Neural cell (in vitro differentiated cells): ENCODE data around the gene SLC25A18. TPM values are rescaled to one million over a fixed set of nuclear protein-coding genes. Genes with fewer than 3 reads are reported as not detected.

Experiments used
- H2AFZ ChIP-seq: fragments of 200-600, 300-800 bp; sonication (generic), shearing (Covaris generic); 2 replicates; pipeline ENCODE4 v1.6.0; 2014; ENCODE audit warnings: low read depth, mild to moderate bottlenecking, antibody characterized with exemption, low read length, moderate library complexity
- H3F3A ChIP-seq: fragments of 200-600 bp; shearing (Covaris generic); 2 replicates; pipeline ENCODE4 v1.6.1; 2016; ENCODE audit warnings: mild to moderate bottlenecking, moderate library complexity, mixed read lengths, antibody characterized with exemption, low read length; ENCODE audit not compliant: insufficient read depth, poor library complexity, severe bottlenecking
- H3K27ac ChIP-seq: fragments of 200-600, 300-800 bp; sonication (generic), shearing (Covaris generic); 2 replicates; pipeline ENCODE4 v1.5.1; 2014; ENCODE audit warnings: mild to moderate bottlenecking, low read length, moderate library complexity
- H3K27me3 ChIP-seq: fragments of 300-800, 200-600 bp; sonication (generic), shearing (Covaris generic); 2 replicates; pipeline ENCODE4 v1.6.0; 2014; ENCODE audit warnings: mild to moderate bottlenecking, low read depth, low read length, moderate library complexity; ENCODE audit not compliant: insufficient read depth
- H3K36me3 ChIP-seq: fragments of 300-800, 200-600 bp; sonication (generic), shearing (Covaris generic); 2 replicates; pipeline ENCODE4 v1.5.1; 2014; ENCODE audit warnings: mild to moderate bottlenecking, antibody characterized with exemption, low read length, moderate library complexity; ENCODE audit not compliant: insufficient read depth
- H3K4me2 ChIP-seq: fragments of 300-800, 200-600 bp; sonication (generic), shearing (Covaris generic); 2 replicates; pipeline ENCODE4 v1.6.0; 2014; ENCODE audit warnings: mild to moderate bottlenecking, low read length
- H3K4me3 ChIP-seq: fragments of 300-800, 200-600 bp; sonication (generic), shearing (Covaris generic); 2 replicates; pipeline ENCODE4 v1.5.1; 2014; ENCODE audit warnings: mild to moderate bottlenecking, low read length, moderate library complexity
- H3K79me2 ChIP-seq: fragments of 200-600 bp; shearing (Covaris generic); replicated peaks from 2 replicates; pipeline ENCODE4 v1.6.0; 2014; ENCODE audit warnings: mild to moderate bottlenecking, low read length, moderate library complexity; ENCODE audit not compliant: insufficient read depth
- H3K9ac ChIP-seq: fragments of 300-800, 200-600 bp; sonication (generic), shearing (Covaris generic); 2 replicates; pipeline ENCODE4 v1.6.1; 2016; ENCODE audit warnings: mild to moderate bottlenecking, low read length, mixed read lengths
- H3K9me2 ChIP-seq: fragments of 200-600 bp; shearing (Covaris generic); 2 replicates; pipeline ENCODE4 v1.6.1; 2016; ENCODE audit warnings: mild to moderate bottlenecking, low read length, mixed read lengths; ENCODE audit not compliant: insufficient read depth
- H3K9me3 ChIP-seq: fragments of 200-600, 300-800 bp; sonication (generic), shearing (Covaris generic); 2 replicates; pipeline ENCODE4 v1.6.1; 2016; ENCODE audit warnings: mild to moderate bottlenecking, mixed run types, low read length, moderate library complexity, mixed read lengths
- H4K20me1 ChIP-seq: fragments of 200-600 bp; shearing (Covaris generic); 2 replicates; pipeline ENCODE4 v1.6.1; 2016; ENCODE audit warnings: mild to moderate bottlenecking, mixed run types; ENCODE audit not compliant: insufficient read depth
- EP300 ChIP-seq: fragments of 450-650 bp; conservative IDR thresholded peaks from 2 replicates; pipeline ENCODE4 v1.6.1; 2014; ENCODE audit warnings: antibody characterized with exemption, mild to moderate bottlenecking, moderate library complexity; ENCODE audit not compliant: poor library complexity, severe bottlenecking
- EZH2 ChIP-seq: fragments of 200-600, 300-800 bp; shearing (Covaris generic), sonication (generic); IDR thresholded peaks from 2 replicates; pipeline ENCODE4 v1.6.1; 2014; ENCODE audit warnings: antibody characterized with exemption, low read length, borderline replicate concordance, mild to moderate bottlenecking; ENCODE audit not compliant: insufficient read depth, poor library complexity, severe bottlenecking
- MXI1 ChIP-seq: fragments of 450-650 bp; conservative IDR thresholded peaks from 2 replicates; pipeline ENCODE4 v1.6.1; 2014; ENCODE audit warnings: antibody characterized with exemption, mild to moderate bottlenecking; ENCODE audit not compliant: poor library complexity, severe bottlenecking
- POLR2AphosphoS5 ChIP-seq: IDR thresholded peaks from 2 replicates; pipeline ENCODE4 v1.6.1; 2012
- RAD21 ChIP-seq: fragments of 450-650 bp; conservative IDR thresholded peaks from 2 replicates; pipeline ENCODE4 v1.6.1; 2014; ENCODE audit warnings: antibody characterized with exemption, mild to moderate bottlenecking, moderate library complexity
- SMC3 ChIP-seq: fragments of 450-650 bp; conservative IDR thresholded peaks from 2 replicates; pipeline ENCODE4 v1.6.1; 2014; ENCODE audit warnings: antibody characterized with exemption, mild to moderate bottlenecking, moderate library complexity; ENCODE audit not compliant: poor library complexity
- TAF1 ChIP-seq: IDR thresholded peaks from 2 replicates; pipeline ENCODE4 v1.6.1; 2012; ENCODE audit warnings: low read depth
- polyA plus RNA-seq: library from polyadenylated mRNA; depleted of rRNA; stranded (reverse); fragments of >200 nt; gene quantifications from 2 replicates; pipeline ENCODE4 v1.2.3, GENCODE V29; 2014
- TF ChIP-seq, protein P1 (sequence below): fragments of 450-650 bp; IDR thresholded peaks from 2 replicates; pipeline ENCODE4 v1.5.1; 2014; ENCODE audit warnings: antibody characterized with exemption, mild to moderate bottlenecking, moderate library complexity; ENCODE audit not compliant: poor library complexity, severe bottlenecking
- TF ChIP-seq, protein P2 (sequence below): IDR thresholded peaks from 2 replicates; pipeline ENCODE4 v1.6.1; 2012; ENCODE audit warnings: borderline replicate concordance

SLC25A18 gene
- polyA plus RNA-seq, 1 donor from 2014 or later, result 0.28 TPM

DNA sequence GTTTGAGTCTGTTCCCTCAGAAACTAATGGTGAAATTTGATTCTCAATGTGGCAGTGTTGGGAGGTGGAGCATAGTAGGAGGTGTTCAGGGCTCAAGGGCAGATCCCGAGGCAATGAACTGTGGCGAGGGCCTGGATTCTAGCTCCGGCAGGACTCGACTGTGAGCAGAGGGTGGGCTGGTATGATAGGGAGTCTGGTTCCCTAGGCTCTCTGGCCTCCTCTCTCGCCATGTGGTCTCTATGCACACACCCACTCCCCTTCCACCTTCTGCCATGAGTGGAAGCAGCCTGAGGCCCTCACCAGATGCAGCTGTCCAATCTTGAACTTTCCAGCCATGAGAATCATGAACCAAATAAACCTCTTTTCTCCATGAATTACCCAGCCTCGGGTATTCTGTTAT lies 32.9 kb downstream of the SLC25A18 start:
- H3K4me2 ChIP-seq, result no peak overlapping the region
- H4K20me1 ChIP-seq, result no peaks in the 10 kb centered on the region
- no peak overlapping the region for H3K9ac ChIP-seq
- TF ChIP-seq TAF1, result no peak
- no peak for TF ChIP-seq SMC3
- TF ChIP-seq, protein P1, sequence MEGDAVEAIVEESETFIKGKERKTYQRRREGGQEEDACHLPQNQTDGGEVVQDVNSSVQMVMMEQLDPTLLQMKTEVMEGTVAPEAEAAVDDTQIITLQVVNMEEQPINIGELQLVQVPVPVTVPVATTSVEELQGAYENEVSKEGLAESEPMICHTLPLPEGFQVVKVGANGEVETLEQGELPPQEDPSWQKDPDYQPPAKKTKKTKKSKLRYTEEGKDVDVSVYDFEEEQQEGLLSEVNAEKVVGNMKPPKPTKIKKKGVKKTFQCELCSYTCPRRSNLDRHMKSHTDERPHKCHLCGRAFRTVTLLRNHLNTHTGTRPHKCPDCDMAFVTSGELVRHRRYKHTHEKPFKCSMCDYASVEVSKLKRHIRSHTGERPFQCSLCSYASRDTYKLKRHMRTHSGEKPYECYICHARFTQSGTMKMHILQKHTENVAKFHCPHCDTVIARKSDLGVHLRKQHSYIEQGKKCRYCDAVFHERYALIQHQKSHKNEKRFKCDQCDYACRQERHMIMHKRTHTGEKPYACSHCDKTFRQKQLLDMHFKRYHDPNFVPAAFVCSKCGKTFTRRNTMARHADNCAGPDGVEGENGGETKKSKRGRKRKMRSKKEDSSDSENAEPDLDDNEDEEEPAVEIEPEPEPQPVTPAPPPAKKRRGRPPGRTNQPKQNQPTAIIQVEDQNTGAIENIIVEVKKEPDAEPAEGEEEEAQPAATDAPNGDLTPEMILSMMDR, result no peak
- TF ChIP-seq, protein P2, sequence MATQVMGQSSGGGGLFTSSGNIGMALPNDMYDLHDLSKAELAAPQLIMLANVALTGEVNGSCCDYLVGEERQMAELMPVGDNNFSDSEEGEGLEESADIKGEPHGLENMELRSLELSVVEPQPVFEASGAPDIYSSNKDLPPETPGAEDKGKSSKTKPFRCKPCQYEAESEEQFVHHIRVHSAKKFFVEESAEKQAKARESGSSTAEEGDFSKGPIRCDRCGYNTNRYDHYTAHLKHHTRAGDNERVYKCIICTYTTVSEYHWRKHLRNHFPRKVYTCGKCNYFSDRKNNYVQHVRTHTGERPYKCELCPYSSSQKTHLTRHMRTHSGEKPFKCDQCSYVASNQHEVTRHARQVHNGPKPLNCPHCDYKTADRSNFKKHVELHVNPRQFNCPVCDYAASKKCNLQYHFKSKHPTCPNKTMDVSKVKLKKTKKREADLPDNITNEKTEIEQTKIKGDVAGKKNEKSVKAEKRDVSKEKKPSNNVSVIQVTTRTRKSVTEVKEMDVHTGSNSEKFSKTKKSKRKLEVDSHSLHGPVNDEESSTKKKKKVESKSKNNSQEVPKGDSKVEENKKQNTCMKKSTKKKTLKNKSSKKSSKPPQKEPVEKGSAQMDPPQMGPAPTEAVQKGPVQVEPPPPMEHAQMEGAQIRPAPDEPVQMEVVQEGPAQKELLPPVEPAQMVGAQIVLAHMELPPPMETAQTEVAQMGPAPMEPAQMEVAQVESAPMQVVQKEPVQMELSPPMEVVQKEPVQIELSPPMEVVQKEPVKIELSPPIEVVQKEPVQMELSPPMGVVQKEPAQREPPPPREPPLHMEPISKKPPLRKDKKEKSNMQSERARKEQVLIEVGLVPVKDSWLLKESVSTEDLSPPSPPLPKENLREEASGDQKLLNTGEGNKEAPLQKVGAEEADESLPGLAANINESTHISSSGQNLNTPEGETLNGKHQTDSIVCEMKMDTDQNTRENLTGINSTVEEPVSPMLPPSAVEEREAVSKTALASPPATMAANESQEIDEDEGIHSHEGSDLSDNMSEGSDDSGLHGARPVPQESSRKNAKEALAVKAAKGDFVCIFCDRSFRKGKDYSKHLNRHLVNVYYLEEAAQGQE, result no peak
- TF ChIP-seq POLR2AphosphoS5, result no peak
- no peak for TF ChIP-seq EZH2
- TF ChIP-seq MXI1, result no peak
- no peak for TF ChIP-seq RAD21
- TF ChIP-seq EP300, result no peak
- no peak overlapping the region for H2AFZ ChIP-seq
- no peaks in the 10 kb centered on the region for H3K9me3 ChIP-seq
- no peak overlapping the region for H3K4me3 ChIP-seq
- H3K36me3 ChIP-seq, result no peaks in the 10 kb centered on the region
- no peak overlapping the region for H3K27ac ChIP-seq
- H3F3A ChIP-seq, result no peaks in the 10 kb centered on the region
- no peaks in the 10 kb centered on the region for H3K27me3 ChIP-seq
- no peaks in the 10 kb centered on the region for H3K9me2 ChIP-seq
- H3K79me2 ChIP-seq, result no peaks in the 10 kb centered on the region

DNA sequence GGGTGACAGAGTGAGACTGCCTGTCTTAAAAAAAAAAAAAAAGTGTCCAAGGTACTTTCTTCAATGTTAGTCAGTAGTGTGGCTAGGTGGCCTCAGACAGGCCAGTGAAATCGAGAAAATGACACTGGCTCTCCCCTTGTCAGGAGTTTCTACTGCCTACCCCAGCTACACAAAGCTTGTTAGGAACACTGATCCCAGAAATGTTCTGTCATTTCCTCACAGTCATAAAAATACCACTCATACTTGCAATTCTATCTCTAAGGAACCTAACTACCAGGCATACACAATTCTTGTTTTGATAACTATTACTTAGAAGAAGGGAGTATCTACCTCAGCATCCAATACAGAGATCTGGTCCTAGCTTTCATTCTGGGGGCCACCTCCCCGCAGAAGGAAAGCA lies 33.9 kb downstream of the SLC25A18 start:
- H3K9me3 ChIP-seq, result no peaks in the 10 kb centered on the region
- no peaks in the 10 kb centered on the region for H3K9me2 ChIP-seq
- no peaks in the 10 kb centered on the region for H3K79me2 ChIP-seq
- H3K4me3 ChIP-seq, result no peak overlapping the region
- H3K4me2 ChIP-seq, result no peak overlapping the region
- H3F3A ChIP-seq, result no peaks in the 10 kb centered on the region
- no peaks in the 10 kb centered on the region for H3K27me3 ChIP-seq
- no peaks in the 10 kb centered on the region for H4K20me1 ChIP-seq
- H3K36me3 ChIP-seq, result no peaks in the 10 kb centered on the region
- H2AFZ ChIP-seq, result no peak overlapping the region
- no peak overlapping the region for H3K27ac ChIP-seq
- no peak for TF ChIP-seq EZH2
- TF ChIP-seq TAF1, result no peak
- no peak for TF ChIP-seq SMC3
- no peak for TF ChIP-seq RAD21
- TF ChIP-seq EP300, result no peak
- TF ChIP-seq MXI1, result no peak
- TF ChIP-seq, protein P1, result no peak
- TF ChIP-seq, protein P2, result no peak
- TF ChIP-seq POLR2AphosphoS5, result no peak
- H3K9ac ChIP-seq, result no peak overlapping the region
